CD4-positive, alpha-beta T cell (primary cell): ENCODE results near the gene LOX. TPM values are rescaled to one million over a fixed set of nuclear protein-coding genes. Genes with fewer than 3 reads are reported as not detected.

Experiments used
- ATAC-seq: fragments of 200-7000 bp; cut with Tn5 transposase; one replicate; pipeline ENCODE4 v1.10.0; 2022; ENCODE audit warnings: mild to moderate bottlenecking; ENCODE audit not compliant: poor library complexity
- CTCF ChIA-PET: fragments of 350-600 bp; sonication (Branson Sonifier 250); formaldehyde crosslinking; loops from one replicate; lab custom pipeline; 2021; ENCODE audit warnings: antibody characterized with exemption, inconsistent platforms; lab: Charles Lee
- POLR2A ChIA-PET: fragments of 350-600 bp; sonication (Branson Sonifier 250); formaldehyde crosslinking; loops from one replicate; lab custom pipeline; 2021; ENCODE audit warnings: antibody characterized with exemption, inconsistent platforms; lab: Charles Lee
- DNase-seq, 14 experiments: peaks; one replicate each; pipeline ENCODE4 v3.0.0-alpha.2; 2013 to 2020; ENCODE audit warnings: mixed read lengths in 2 of 14
- H3K27ac ChIP-seq, 2 donors: one replicate each; pipeline versions ENCODE4 v1.5.1 to v1.7.0; 2013; ENCODE audit warnings: low read length in 2 of 2, low read depth in 1 of 2, mild to moderate bottlenecking in 1 of 2
- H3K27me3 ChIP-seq, 2 experiments: 1 replicate in 1 of 2; 2 replicates in 1 of 2; pipeline versions ENCODE4 v1.6.1 to v1.7.0; 2013; ENCODE audit warnings: low read length in 2 of 2, control low read depth in 1 of 2, mild to moderate bottlenecking in 1 of 2, moderate library complexity in 1 of 2; ENCODE audit not compliant: insufficient read depth in 2 of 2, control insufficient read depth in 1 of 2
- H3K36me3 ChIP-seq: one replicate; pipeline ENCODE4 v1.6.1; 2013; ENCODE audit warnings: low read length, control low read depth; ENCODE audit not compliant: insufficient read depth
- H3K4me1 ChIP-seq: one replicate; pipeline ENCODE4 v1.6.1; 2013; ENCODE audit warnings: low read length, control low read depth; ENCODE audit not compliant: insufficient read depth
- H3K4me3 ChIP-seq: one replicate; pipeline ENCODE4 v1.5.1; 2013; ENCODE audit warnings: mild to moderate bottlenecking, low read length, moderate library complexity
- H3K9me3 ChIP-seq, 2 experiments: 1 replicate in 1 of 2; 2 replicates in 1 of 2; pipeline versions ENCODE4 v1.6.1 to v1.7.0; 2013; ENCODE audit warnings: low read length in 2 of 2, mild to moderate bottlenecking in 2 of 2, control low read depth in 1 of 2, moderate library complexity in 1 of 2; ENCODE audit not compliant: control insufficient read depth in 1 of 2, insufficient read depth in 1 of 2
- H3K27ac Mint-ChIP-seq: one replicate; pipeline ENCODE4 v1.8.0; 2020; ENCODE audit warnings: mixed read lengths
- H3K27me3 Mint-ChIP-seq: one replicate; pipeline ENCODE4 v1.8.0; 2021; ENCODE audit warnings: mixed read lengths
- H3K36me3 Mint-ChIP-seq: one replicate; pipeline ENCODE4 v1.8.0; 2021; ENCODE audit warnings: low read depth, mixed read lengths
- H3K4me1 Mint-ChIP-seq: one replicate; pipeline ENCODE4 v1.8.0; 2021; ENCODE audit warnings: low read depth, mixed read lengths
- H3K4me3 Mint-ChIP-seq: one replicate; pipeline ENCODE4 v1.8.0; 2020; ENCODE audit warnings: mild to moderate bottlenecking, mixed read lengths
- H3K9me3 Mint-ChIP-seq: one replicate; pipeline ENCODE4 v1.8.0; 2020; ENCODE audit warnings: mixed read lengths
- intact Hi-C, 2 experiments: fragments of 100-400 bp; cut with DNase I in 1 of 2; cut with micrococcal nuclease in 1 of 2; formaldehyde crosslinking; loops; one replicate each; pipeline versions ENCODE4 v1.15.1 to v1.9.0; 2023 to 2025; cut with DNase I, micrococcal nuclease
- polyA plus RNA-seq, 2 donors: library from polyadenylated mRNA; unstranded; fragments of 120-200 nt; gene quantifications; one replicate each; pipeline ENCODE4 v1.2.1, GENCODE V29; 2013
- total RNA-seq, 174 experiments: library from RNA in 2 of 174; stranded (reverse) in 2 of 174; gene quantifications; one replicate each; pipeline ENCODE4 v1.2.3 and lab custom pipeline; 2021 to 2026
- TF ChIP-seq, protein P1 (sequence below): fragments of 200-600 bp; IDR thresholded peaks from one replicate; pipeline ENCODE4 v1.8.0; 2022; ENCODE audit warnings: antibody characterized with exemption, mild to moderate bottlenecking

The LOX gene, protein sequence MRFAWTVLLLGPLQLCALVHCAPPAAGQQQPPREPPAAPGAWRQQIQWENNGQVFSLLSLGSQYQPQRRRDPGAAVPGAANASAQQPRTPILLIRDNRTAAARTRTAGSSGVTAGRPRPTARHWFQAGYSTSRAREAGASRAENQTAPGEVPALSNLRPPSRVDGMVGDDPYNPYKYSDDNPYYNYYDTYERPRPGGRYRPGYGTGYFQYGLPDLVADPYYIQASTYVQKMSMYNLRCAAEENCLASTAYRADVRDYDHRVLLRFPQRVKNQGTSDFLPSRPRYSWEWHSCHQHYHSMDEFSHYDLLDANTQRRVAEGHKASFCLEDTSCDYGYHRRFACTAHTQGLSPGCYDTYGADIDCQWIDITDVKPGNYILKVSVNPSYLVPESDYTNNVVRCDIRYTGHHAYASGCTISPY
- under 1 TPM; 0.06 to 0.11 TPM for total RNA-seq
- polyA plus RNA-seq (2013, experiment 1 of 2), result 0.18 TPM
- polyA plus RNA-seq (2013, experiment 2 of 2), result 2.7 TPM
- 0 to 0.56 (median 0.03) reads per million in 172 experiments for total RNA-seq (lab: John Stamatoyannopoulos, UW)

DNA sequence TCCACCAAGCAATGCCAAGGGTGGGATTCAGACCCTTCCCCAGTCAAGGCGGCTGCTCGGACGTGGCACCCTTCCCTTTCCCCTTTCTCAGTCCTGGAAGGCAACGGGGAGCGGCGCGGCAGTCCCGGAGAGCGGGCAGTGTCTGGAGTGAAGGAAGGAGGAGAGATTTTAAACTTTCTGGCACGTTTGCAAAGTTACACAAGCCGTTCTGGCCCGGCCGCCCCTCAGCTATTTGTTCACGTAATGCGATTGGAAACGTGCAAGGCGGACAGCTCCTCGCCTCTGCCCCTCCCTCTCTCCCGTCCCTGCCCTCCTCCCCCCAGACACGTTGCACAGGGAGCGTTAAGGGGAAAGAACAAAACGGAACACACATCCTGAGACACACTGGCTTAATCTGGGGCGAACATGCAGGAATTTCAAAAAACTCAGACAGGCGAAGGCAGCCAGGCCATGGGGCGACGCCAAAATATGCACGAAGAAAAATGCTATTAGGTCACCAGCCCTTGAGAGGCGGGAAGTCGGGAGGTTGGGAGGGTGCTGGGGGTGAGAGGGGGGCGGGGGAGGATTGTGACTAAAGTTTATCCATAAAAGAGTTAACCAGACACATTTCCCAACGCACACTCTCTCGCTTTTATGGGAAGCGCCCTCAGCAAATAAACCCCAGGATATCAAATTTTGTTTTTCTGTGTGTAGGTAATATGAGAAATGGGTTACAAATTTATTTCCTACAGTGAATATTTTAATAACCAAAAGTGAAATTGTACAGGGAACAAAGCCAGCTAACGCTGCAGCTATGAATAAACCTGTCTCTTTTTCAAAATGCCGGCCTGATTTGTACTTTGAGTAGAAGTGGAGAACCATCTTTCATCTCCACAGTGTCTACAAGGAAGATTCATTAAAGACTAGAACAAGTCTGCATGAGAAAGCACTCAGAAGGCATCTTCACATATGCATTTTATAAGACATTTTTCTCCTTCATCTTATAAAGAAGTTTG, at the start of gene LOX:
Gene LOX (minus strand): TSS at position 144 of the 995 bp plus-strand sequence. CDS start 274 bp downstream, outside the sequence.
- TF ChIP-seq, protein P1, sequence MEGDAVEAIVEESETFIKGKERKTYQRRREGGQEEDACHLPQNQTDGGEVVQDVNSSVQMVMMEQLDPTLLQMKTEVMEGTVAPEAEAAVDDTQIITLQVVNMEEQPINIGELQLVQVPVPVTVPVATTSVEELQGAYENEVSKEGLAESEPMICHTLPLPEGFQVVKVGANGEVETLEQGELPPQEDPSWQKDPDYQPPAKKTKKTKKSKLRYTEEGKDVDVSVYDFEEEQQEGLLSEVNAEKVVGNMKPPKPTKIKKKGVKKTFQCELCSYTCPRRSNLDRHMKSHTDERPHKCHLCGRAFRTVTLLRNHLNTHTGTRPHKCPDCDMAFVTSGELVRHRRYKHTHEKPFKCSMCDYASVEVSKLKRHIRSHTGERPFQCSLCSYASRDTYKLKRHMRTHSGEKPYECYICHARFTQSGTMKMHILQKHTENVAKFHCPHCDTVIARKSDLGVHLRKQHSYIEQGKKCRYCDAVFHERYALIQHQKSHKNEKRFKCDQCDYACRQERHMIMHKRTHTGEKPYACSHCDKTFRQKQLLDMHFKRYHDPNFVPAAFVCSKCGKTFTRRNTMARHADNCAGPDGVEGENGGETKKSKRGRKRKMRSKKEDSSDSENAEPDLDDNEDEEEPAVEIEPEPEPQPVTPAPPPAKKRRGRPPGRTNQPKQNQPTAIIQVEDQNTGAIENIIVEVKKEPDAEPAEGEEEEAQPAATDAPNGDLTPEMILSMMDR, result no peak
- intact Hi-C loops, result no loop called here
- Histone ChIP-seq H3K27ac (no peak within 1 kb of the TSS), H3K4me3 (peak within 1 kb of the TSS; percentile 22), H3K27me3 (peaks cover 23 to 63% of the 10 kb centered on the region in 2 experiments), H3K9me3 (peaks cover 0 to 15% of the 10 kb centered on the region in 2 experiments), H3K36me3 (no peaks in the 10 kb centered on the region), H3K4me1 (peaks cover 18% of the 10 kb centered on the region)
- CTCF ChIA-PET, result no interaction called here
- POLR2A ChIA-PET, result no interaction called here
- Mint-ChIP-seq H3K27me3 (peaks cover 60% of the 10 kb centered on the region), H3K4me3 (peak within 1 kb of the TSS; percentile 49), H3K36me3 (no peaks in the 10 kb centered on the region), H3K9me3 (no peaks in the 10 kb centered on the region), H3K27ac (no peak within 1 kb of the TSS), H3K4me1 (peaks cover 15% of the 10 kb centered on the region)
- DNase-seq (no peak), ATAC-seq (no peak)

DNA sequence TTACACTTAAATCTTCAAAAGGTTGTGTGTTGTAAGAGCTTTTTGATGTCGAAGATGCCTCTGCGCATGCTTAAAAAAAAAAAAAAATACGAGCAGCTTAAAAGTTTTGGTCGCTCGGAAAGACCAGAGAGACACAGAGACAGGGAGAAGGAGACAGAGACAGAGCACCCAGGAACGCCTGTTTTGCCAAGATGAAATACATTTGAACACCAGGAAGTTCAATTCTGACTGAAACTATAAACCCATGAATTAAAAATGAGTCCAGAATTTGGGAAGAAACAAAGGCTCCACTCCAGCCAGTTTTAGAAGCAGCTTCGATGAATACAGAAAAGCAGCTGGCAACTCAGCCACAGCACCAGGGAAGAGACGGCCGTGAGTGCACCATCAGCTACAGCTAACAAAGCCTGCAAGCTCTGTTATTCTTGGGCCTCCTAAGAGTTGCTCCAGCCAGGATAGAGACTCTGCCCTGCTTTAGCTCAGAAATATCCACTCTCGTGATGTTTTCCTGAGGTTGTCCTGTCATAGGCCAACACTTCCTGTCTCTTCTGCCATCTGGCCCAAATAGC, 48.8 kb upstream of the LOX start:
- no peak for ATAC-seq
- Mint-ChIP-seq H3K27ac (no peak overlapping the region), H3K4me1 (no peaks in the 10 kb centered on the region), H3K4me3 (no peak overlapping the region), H3K36me3 (no peaks in the 10 kb centered on the region), H3K9me3 (no peaks in the 10 kb centered on the region), H3K27me3 (no peaks in the 10 kb centered on the region)
- no peaks in the 10 kb centered on the region for H3K27me3 ChIP-seq
- no peak overlapping the region for H3K4me3 ChIP-seq
- TF ChIP-seq, protein P1, result no peak
- ChIA-PET CTCF (no interaction called here), POLR2A (no interaction called here)
- no peaks in the 10 kb centered on the region for H3K4me1 ChIP-seq
- intact Hi-C loops, result no loop called here
- H3K27ac ChIP-seq, result no peak overlapping the region
- H3K36me3 ChIP-seq, result no peaks in the 10 kb centered on the region
- no peak for DNase-seq
- no peaks in the 10 kb centered on the region for H3K9me3 ChIP-seq

DNA sequence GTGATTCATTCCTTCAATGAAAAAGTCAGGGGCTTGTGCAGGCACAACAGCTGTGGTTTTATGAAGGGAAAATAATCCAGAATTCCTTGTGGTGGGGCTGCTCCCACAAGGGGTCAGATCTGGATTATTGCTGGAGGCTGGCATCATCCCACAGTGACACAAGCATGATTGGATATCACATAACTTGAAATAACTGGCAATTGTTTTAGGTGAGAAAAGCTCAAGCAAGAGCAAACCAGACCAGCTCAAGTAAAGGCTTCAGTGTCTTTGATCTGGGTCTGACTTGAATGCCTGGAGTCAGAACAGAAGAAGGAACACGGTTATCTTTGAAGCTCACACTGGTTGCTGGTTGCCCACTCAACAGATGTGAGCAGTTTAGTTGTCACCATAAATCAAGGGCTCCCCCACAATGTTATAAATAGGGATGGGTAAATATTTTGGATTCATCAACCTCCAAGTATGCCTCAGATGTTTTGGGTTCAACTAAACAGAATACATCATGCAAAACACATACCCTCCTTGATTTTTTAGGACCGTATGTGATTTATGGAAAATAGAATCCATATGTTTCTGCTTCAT, 48.2 kb upstream of the LOX start:
- POLR2A ChIA-PET, result no interaction called here
- Mint-ChIP-seq H3K27me3 (no peaks in the 10 kb centered on the region), H3K27ac (no peak overlapping the region), H3K4me3 (no peak overlapping the region), H3K9me3 (no peaks in the 10 kb centered on the region), H3K36me3 (no peaks in the 10 kb centered on the region), H3K4me1 (no peaks in the 10 kb centered on the region)
- intact Hi-C loops, result no loop called here
- no peak for ATAC-seq
- H3K4me1 ChIP-seq, result no peaks in the 10 kb centered on the region
- no peak for DNase-seq
- H3K4me3 ChIP-seq, result no peak overlapping the region
- H3K27ac ChIP-seq, result no peak overlapping the region
- CTCF ChIA-PET, result no interaction called here
- no peaks in the 10 kb centered on the region for H3K36me3 ChIP-seq
- H3K9me3 ChIP-seq, result no peaks in the 10 kb centered on the region
- TF ChIP-seq, protein P1, result no peak
- H3K27me3 ChIP-seq, result no peaks in the 10 kb centered on the region
